ENCODE data around the gene LSM2.

LSM2 gene

DNA sequence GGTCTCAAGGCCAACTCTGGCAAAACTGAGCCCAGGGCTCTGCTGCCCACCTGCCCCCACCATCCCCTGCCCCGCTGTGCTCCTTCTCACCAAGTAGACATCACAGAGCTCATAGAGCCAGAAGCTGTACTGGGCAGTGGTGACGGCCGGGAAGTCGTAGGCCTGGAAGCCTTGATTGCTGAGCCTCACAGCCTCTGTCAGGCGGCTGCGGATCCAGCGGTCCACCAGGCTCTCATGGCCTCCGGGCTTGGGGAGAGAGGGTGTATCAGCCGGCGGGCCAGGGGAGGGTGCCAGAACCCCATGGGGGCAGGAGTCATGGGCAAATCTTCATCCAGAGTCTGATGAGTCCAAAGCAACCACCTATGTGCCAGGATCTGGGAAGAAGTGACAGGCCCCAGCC is 26.9 kb downstream of the LSM2 start:
- Histone ChIP-seq H3K27me3 (ENCODE audit: insufficient read depth, low read depth) (no peaks in the 10 kb centered on the region), H3K4me1 (ENCODE audit: low read depth, poor library complexity, severe bottlenecking) (peaks cover 40% of the 10 kb centered on the region), H2AFZ (ENCODE audit: low read depth) (no peak overlapping the region), H3K27ac (no peak overlapping the region), H4K20me1 (ENCODE audit: insufficient read depth) (no peaks in the 10 kb centered on the region), H3K4me3 (IDR thresholded peaks at IDR 0.05; ENCODE audit: insufficient read depth, low read depth, low read length) (no peak overlapping the region), H3K36me3 (ENCODE audit: insufficient read depth) (peaks cover 5% of the 10 kb centered on the region; the same call in 1 of the 2 replicates), H3K9ac (no peak overlapping the region), H3K79me2 (ENCODE audit: insufficient read depth, low read depth) (no peaks in the 10 kb centered on the region), H3K4me2 (no peak overlapping the region)
- TF ChIP-seq, protein P1, sequence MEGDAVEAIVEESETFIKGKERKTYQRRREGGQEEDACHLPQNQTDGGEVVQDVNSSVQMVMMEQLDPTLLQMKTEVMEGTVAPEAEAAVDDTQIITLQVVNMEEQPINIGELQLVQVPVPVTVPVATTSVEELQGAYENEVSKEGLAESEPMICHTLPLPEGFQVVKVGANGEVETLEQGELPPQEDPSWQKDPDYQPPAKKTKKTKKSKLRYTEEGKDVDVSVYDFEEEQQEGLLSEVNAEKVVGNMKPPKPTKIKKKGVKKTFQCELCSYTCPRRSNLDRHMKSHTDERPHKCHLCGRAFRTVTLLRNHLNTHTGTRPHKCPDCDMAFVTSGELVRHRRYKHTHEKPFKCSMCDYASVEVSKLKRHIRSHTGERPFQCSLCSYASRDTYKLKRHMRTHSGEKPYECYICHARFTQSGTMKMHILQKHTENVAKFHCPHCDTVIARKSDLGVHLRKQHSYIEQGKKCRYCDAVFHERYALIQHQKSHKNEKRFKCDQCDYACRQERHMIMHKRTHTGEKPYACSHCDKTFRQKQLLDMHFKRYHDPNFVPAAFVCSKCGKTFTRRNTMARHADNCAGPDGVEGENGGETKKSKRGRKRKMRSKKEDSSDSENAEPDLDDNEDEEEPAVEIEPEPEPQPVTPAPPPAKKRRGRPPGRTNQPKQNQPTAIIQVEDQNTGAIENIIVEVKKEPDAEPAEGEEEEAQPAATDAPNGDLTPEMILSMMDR (conservative IDR thresholded peaks at IDR 0.05; ENCODE audit: low read depth, low read length): no peak

- H3K9ac ChIP-seq: no peak overlapping the region
- no peak overlapping the region for H3K4me3 ChIP-seq (IDR thresholded peaks at IDR 0.05; ENCODE audit: insufficient read depth, low read depth, low read length)
- H3K79me2 ChIP-seq (ENCODE audit: insufficient read depth, low read depth): no peaks in the 10 kb centered on the region
- no peaks in the 10 kb centered on the region for H4K20me1 ChIP-seq (ENCODE audit: insufficient read depth)
- H3K4me2 ChIP-seq: no peak overlapping the region
- no peaks in the 10 kb centered on the region for H3K27me3 ChIP-seq (ENCODE audit: insufficient read depth, low read depth)
- peaks cover 5% of the 10 kb centered on the region; the same call in 1 of the 2 replicates for H3K36me3 ChIP-seq (ENCODE audit: insufficient read depth)
- peaks cover 40% of the 10 kb centered on the region for H3K4me1 ChIP-seq (ENCODE audit: low read depth, poor library complexity, severe bottlenecking)
- no peak overlapping the region; the same call in 1 of the 2 replicates for H3K27ac ChIP-seq
- TF ChIP-seq, protein P1 (conservative IDR thresholded peaks at IDR 0.05; ENCODE audit: low read depth, low read length): no peak
- H2AFZ ChIP-seq (ENCODE audit: low read depth): no peak overlapping the region
Measured at GRCh38 chr6:31778999-31779885, 27.5 kb downstream of the LSM2 start.

DNA sequence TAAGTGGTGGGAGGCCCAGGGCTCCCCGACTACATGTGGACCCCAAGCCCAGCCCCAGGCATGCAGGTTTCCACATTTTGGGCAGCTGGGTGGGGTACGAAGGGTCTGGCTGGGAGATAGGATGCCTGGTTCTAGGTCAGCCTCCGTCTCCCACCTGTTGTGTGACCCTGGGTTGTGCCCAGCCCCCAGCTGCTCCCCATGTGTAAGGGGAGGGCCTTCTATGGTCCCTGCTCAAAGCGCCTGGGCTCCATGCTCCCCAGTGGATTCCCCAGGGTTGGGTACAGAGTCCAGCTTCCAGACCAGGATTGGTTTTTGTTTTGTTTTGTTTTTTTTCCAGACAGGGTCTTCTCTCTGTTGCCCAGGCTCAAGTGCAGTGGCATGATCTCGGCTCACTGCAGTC is 28.6 kb downstream of the LSM2 start:
- H3K4me2 ChIP-seq: peak overlapping the region; percentile 89; the same call in 1 of the 2 replicates
- no peaks in the 10 kb centered on the region for H3K79me2 ChIP-seq (ENCODE audit: insufficient read depth, low read depth)
- no peak overlapping the region for H3K4me3 ChIP-seq (IDR thresholded peaks at IDR 0.05; ENCODE audit: insufficient read depth, low read depth, low read length)
- no peaks in the 10 kb centered on the region for H3K27me3 ChIP-seq (ENCODE audit: insufficient read depth, low read depth)
- H3K9ac ChIP-seq: no peak overlapping the region; the same call in 1 of the 2 replicates
- H3K4me1 ChIP-seq (ENCODE audit: low read depth, poor library complexity, severe bottlenecking): peaks cover 40% of the 10 kb centered on the region
- H2AFZ ChIP-seq (ENCODE audit: low read depth): no peak overlapping the region
- H3K27ac ChIP-seq: peak overlapping the region; percentile 79
- H4K20me1 ChIP-seq (ENCODE audit: insufficient read depth): no peaks in the 10 kb centered on the region
- H3K36me3 ChIP-seq (ENCODE audit: insufficient read depth): peaks cover 5% of the 10 kb centered on the region; the same call in 1 of the 2 replicates
- TF ChIP-seq, protein P1 (conservative IDR thresholded peaks at IDR 0.05; ENCODE audit: low read depth, low read length): no peak

GRCh38 chr6:31777667-31778050 is 29.1 kb downstream of the LSM2 start:
- Histone ChIP-seq H3K4me3 (IDR thresholded peaks at IDR 0.05; ENCODE audit: insufficient read depth, low read depth, low read length) (no peak overlapping the region), H3K4me2 (peak overlapping the region; percentile 89), H3K27ac (peak overlapping the region; percentile 79), H2AFZ (ENCODE audit: low read depth) (no peak overlapping the region), H3K9ac (peak overlapping the region; percentile 58; the same call in 1 of the 2 replicates), H3K79me2 (ENCODE audit: insufficient read depth, low read depth) (no peaks in the 10 kb centered on the region), H3K36me3 (ENCODE audit: insufficient read depth) (peaks cover 5% of the 10 kb centered on the region; the same call in 1 of the 2 replicates), H3K4me1 (ENCODE audit: low read depth, poor library complexity, severe bottlenecking) (peaks cover 40% of the 10 kb centered on the region), H3K27me3 (ENCODE audit: insufficient read depth, low read depth) (no peaks in the 10 kb centered on the region), H4K20me1 (ENCODE audit: insufficient read depth) (no peaks in the 10 kb centered on the region)
- TF ChIP-seq, protein P1 (conservative IDR thresholded peaks at IDR 0.05; ENCODE audit: low read depth, low read length): no peak
